NB4 (cell line): Measurements from ENCODE around the gene ITGA6.

Experiments used
- DNase-seq: peaks from one replicate; pipeline ENCODE4 v3.0.0; 2010; ENCODE audit warnings: low read depth
- H3K4me3 ChIP-seq: one replicate; pipeline ENCODE4 v1.5.1; 2011; ENCODE audit warnings: mild to moderate bottlenecking, low read depth, low read length, moderate library complexity
- CTCF ChIP-seq: IDR thresholded peaks from one replicate; pipeline ENCODE4 v1.5.1; 2012; ENCODE audit warnings: low read depth, low read length
- MAX ChIP-seq: IDR thresholded peaks from 2 replicates; pipeline ENCODE4 v1.6.1; 2011; ENCODE audit warnings: low read depth, low read length
- MYC ChIP-seq: IDR thresholded peaks from 2 replicates; pipeline ENCODE4 v1.6.1; 2011; ENCODE audit warnings: low read depth, low read length
- POLR2A ChIP-seq: IDR thresholded peaks from 2 replicates; pipeline ENCODE4 v1.6.1; 2011; ENCODE audit warnings: mild to moderate bottlenecking; ENCODE audit not compliant: insufficient read length; ENCODE audit errors: extremely low read depth

The ITGA6 gene

GRCh38 chr2:172446474-172447063 is 19.2 kb downstream of the ITGA6 start:
- no peak for TF ChIP-seq CTCF
- TF ChIP-seq MYC, result no peak
- TF ChIP-seq POLR2A, result no peak
- TF ChIP-seq MAX, result no peak
- no peak overlapping the region for H3K4me3 ChIP-seq
- no peak for DNase-seq

GRCh38 chr2:172447811-172448493 is 20.6 kb downstream of the ITGA6 start:
- TF ChIP-seq MAX, result no peak
- no peak for TF ChIP-seq MYC
- TF ChIP-seq POLR2A, result no peak
- no peak for TF ChIP-seq CTCF
- H3K4me3 ChIP-seq, result no peak overlapping the region
- no peak for DNase-seq

GRCh38 chr2:172448544-172449267 is 21.3 kb downstream of the ITGA6 start:
- no peak for DNase-seq
- H3K4me3 ChIP-seq, result no peak overlapping the region
- TF ChIP-seq POLR2A (no peak), MYC (no peak), MAX (no peak), CTCF (no peak)

GRCh38 chr2:172449911-172450550 is 22.6 kb downstream of the ITGA6 start:
- no peak for DNase-seq

More at GRCh38 chr2:172449911-172450550, 22.6 kb downstream of the ITGA6 start:
- TF ChIP-seq CTCF (no peak), MAX (no peak), MYC (no peak), POLR2A (no peak)
- H3K4me3 ChIP-seq, result no peak overlapping the region
